Measurements from ENCODE around the gene MRGPRD.

DNA sequence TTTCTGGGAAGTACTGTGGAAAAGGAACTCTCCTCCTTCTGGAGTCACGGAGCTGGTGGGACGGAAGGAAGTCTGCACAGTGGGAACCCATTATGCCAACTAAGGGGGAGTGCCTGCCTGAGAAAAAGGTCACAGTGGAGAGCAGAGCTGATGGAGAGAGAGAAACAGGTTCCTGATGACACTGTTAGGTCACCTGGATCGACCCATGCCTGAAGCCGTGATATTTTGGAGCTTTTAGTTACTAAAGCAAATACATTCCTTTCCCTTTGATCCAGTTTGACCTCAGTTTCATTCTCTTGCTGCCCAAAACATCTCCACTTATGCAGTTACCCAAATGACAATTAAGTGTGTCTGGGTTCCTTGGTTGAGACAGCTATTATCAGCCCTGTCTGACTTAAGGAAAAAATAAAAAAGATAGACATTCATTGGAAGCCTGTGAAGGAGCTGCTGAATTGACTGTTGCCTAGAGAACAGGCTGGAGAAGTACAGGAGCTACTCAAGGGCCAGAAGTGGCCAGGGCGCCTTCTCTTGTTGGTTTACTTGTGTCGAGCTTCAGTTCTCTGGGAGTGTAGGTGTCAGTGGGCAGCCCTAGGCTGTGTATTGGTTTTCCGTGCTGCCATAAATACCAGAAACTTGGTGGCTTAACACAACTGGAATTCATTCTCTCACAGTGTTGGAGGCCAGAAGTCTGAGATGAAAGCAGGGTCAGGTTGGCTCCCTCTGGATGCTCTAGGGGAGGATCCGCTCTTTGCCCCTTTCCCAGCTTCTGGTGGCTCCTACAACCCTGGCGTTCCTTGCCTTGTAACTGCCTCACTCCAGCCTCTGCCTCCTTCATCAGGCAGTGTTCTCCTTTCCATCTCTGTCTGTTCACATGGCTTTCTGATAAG is 13.6 kb downstream of the MRGPRD start:
- TF ChIP-seq, protein P1, sequence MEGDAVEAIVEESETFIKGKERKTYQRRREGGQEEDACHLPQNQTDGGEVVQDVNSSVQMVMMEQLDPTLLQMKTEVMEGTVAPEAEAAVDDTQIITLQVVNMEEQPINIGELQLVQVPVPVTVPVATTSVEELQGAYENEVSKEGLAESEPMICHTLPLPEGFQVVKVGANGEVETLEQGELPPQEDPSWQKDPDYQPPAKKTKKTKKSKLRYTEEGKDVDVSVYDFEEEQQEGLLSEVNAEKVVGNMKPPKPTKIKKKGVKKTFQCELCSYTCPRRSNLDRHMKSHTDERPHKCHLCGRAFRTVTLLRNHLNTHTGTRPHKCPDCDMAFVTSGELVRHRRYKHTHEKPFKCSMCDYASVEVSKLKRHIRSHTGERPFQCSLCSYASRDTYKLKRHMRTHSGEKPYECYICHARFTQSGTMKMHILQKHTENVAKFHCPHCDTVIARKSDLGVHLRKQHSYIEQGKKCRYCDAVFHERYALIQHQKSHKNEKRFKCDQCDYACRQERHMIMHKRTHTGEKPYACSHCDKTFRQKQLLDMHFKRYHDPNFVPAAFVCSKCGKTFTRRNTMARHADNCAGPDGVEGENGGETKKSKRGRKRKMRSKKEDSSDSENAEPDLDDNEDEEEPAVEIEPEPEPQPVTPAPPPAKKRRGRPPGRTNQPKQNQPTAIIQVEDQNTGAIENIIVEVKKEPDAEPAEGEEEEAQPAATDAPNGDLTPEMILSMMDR (IDR thresholded peaks at IDR 0.05; ENCODE audit: low read depth, low read length): no peak
- TF ChIP-seq POLR2A (IDR thresholded peaks at IDR 0.05; ENCODE audit: extremely low read depth, insufficient read length): no peak
